Measurements from ENCODE around the gene HPCAL1. TPM values are rescaled to one million over a fixed set of nuclear protein-coding genes. Genes with fewer than 3 reads are reported as not detected.

HPCAL1 gene
- total and polyA plus RNA-seq, 7 experiments from 2014 or later = 44.9 to 137 (median 89.2) TPM

DNA sequence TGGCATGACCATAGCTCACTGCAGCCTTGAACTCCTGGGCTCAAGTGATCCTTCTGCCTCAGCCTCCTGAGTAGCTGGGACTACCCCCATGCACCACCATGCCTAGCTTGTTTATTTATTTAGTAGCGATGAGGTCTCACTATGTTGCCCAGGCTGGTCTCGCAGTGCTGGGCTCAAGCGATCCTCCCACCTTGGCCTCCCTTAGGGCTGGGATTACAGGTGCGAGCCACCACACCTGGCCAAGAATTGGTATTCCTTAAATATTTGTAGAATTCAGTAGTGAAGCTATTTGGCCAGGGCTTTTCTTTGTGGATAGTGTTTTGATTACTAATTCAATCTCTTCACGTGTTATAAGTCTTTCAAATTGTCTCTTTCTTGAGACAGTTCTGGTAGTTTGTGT lies 89.4 kb downstream of the HPCAL1 start:
- DNase-seq (no peak), ATAC-seq (no peak)
- peak overlapping the region in 8 of 9 donors; percentile 67 to 89 (median 80) for H3K27ac Mint-ChIP-seq
- H3K4me3 Mint-ChIP-seq = no peak overlapping the region
- POLR2A ChIA-PET = interaction anchor here (0.5 to 2.3 kb wide), 2 partner anchors 10 to 90 kb away, joined by 4 to 5 read pairs; no protein-coding TSS in a partner anchor
- no peaks in the 10 kb centered on the region for H3K27me3 ChIP-seq (ENCODE audit: control insufficient read depth in 2 of 2, insufficient read depth in 2 of 2, low read length in 2 of 2)
- H3K4me1 ChIP-seq (ENCODE audit: control insufficient read depth in 2 of 2, insufficient read depth in 2 of 2, low read length in 2 of 2) = peaks cover 0 to 9% of the 10 kb centered on the region in 2 donors
- peaks cover 0 to 8% (median 0%) of the 10 kb centered on the region in 5 donors for H3K36me3 Mint-ChIP-seq
- H3K4me3 ChIP-seq (ENCODE audit: low read length) = no peak overlapping the region
- intact Hi-C loops (cut with micrococcal nuclease) = no loop called here
- CTCF ChIA-PET = interaction anchor here (1.2 kb wide), 1 partner anchor 43 kb away, joined by 3 read pairs; no protein-coding TSS in a partner anchor
- H3K4me1 Mint-ChIP-seq = peaks cover 24 to 85% (median 71%) of the 10 kb centered on the region in 7 donors
- H3K9me3 Mint-ChIP-seq = no peaks in the 10 kb centered on the region
- no peak overlapping the region for H3K27ac ChIP-seq (ENCODE audit: low read depth, low read length)
- no peaks in the 10 kb centered on the region for H3K9me3 ChIP-seq (ENCODE audit: control insufficient read depth in 2 of 3, low read length in 3 of 3)
- peaks cover 0 to 12% (median 0%) of the 10 kb centered on the region in 3 experiments for H3K36me3 ChIP-seq (ENCODE audit: control insufficient read depth in 2 of 3, insufficient read depth in 3 of 3, low read length in 3 of 3)
- H3K27me3 Mint-ChIP-seq = no peaks in the 10 kb centered on the region

DNA sequence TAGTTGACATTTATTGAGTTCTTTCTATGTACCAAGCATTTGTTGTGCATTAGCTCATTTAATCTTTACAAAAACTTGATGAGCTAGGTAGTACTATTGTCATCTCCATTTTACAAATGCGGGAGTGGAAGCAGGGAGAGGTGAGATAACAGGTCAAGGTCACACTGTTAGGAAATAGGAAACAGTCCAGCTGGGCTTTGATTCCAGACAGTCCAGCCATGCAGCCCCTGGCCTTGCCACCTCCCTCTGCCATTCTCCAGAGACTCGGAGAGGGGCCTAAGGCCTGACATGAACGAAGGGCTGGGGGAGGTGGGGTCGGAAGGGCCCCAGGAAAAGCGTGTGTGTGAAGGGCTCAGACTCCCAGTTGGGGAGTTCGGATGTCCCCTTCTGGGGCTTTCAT lies 89.8 kb downstream of the HPCAL1 start:
- Histone ChIP-seq H3K9me3 (ENCODE audit: control insufficient read depth in 2 of 3, low read length in 3 of 3) (no peaks in the 10 kb centered on the region), H3K36me3 (ENCODE audit: control insufficient read depth in 2 of 3, insufficient read depth in 3 of 3, low read length in 3 of 3) (peaks cover 0 to 17% (median 0%) of the 10 kb centered on the region in 3 experiments), H3K27me3 (ENCODE audit: control insufficient read depth in 2 of 2, insufficient read depth in 2 of 2, low read length in 2 of 2) (no peaks in the 10 kb centered on the region), H3K4me1 (ENCODE audit: control insufficient read depth in 2 of 2, insufficient read depth in 2 of 2, low read length in 2 of 2) (peaks cover 0 to 4% of the 10 kb centered on the region in 2 donors), H3K27ac (ENCODE audit: low read depth, low read length) (no peak overlapping the region), H3K4me3 (ENCODE audit: low read length) (no peak overlapping the region)
- Mint-ChIP-seq H3K4me1 (peaks cover 21 to 80% (median 66%) of the 10 kb centered on the region in 7 donors), H3K27me3 (no peaks in the 10 kb centered on the region), H3K9me3 (no peaks in the 10 kb centered on the region), H3K36me3 (peaks cover 0 to 6% (median 0%) of the 10 kb centered on the region in 5 donors), H3K4me3 (no peak overlapping the region), H3K27ac (peak overlapping the region in 8 of 9 donors; percentile 32 to 89 (median 76))
- intact Hi-C loops (cut with micrococcal nuclease) = no loop called here
- no peak for DNase-seq
- CTCF ChIA-PET = interaction anchor here (1.2 to 2.6 kb wide), 2 partner anchors 14 to 42 kb away, joined by 3 to 9 read pairs; no protein-coding TSS in a partner anchor
- POLR2A ChIA-PET = interaction anchor here (1.0 to 2.3 kb wide), 2 partner anchors 10 to 11 kb away, joined by 3 to 5 read pairs; no protein-coding TSS in a partner anchor
- ATAC-seq = no peak

DNA sequence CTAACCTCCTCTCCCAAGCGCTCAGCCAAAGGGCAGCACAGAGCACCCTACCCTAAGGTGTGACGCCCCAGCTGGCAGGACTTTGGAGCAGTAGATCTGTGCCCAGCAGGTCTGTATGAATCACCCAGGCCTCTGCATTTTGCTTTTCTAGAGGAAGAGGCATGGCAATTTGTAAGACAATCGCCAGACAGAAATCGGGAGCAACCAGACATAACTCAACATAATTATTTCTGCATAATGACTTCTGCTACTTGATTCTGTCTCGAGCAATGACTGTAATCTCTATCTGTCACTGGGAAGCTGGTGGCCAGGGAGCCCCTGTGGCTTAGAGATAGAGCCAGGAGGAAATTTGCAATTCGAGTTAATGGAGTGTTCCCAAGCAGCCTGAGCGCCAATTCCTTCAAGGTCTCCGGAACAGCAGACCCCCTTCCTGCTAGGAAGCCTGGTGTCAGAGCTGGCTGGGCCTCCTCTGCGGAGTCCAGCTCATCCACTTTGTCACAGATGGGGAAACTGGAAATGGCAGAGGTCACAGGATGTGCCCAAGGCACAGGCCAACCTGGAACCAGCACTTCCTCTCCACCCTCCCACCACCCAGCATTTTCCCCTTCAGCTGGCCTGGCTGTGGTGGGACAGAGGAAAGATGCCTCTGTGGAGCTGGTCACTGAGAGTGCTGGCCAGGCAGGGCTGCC lies 90.4 kb downstream of the HPCAL1 start:
- ATAC-seq (no peak), DNase-seq (no peak)
- ChIA-PET CTCF (interaction anchor here (1.2 to 2.6 kb wide), 2 partner anchors 14 to 42 kb away, joined by 3 to 9 read pairs; no protein-coding TSS in a partner anchor), POLR2A (interaction anchor here (1.0 kb wide), 1 partner anchor 11 kb away, joined by 3 read pairs; no protein-coding TSS in a partner anchor)
- Mint-ChIP-seq H3K4me3 (no peak overlapping the region), H3K27me3 (no peaks in the 10 kb centered on the region), H3K36me3 (peaks cover 0 to 10% (median 3%) of the 10 kb centered on the region in 5 donors), H3K4me1 (peaks cover 22 to 80% (median 69%) of the 10 kb centered on the region in 7 donors), H3K9me3 (no peaks in the 10 kb centered on the region), H3K27ac (peak overlapping the region in 6 of 9 donors; percentile 22 to 89 (median 71))
- intact Hi-C loops (cut with micrococcal nuclease) = no loop called here
- no peak overlapping the region for H3K27ac ChIP-seq (ENCODE audit: low read depth, low read length)
- no peaks in the 10 kb centered on the region for H3K9me3 ChIP-seq (ENCODE audit: control insufficient read depth in 2 of 3, low read length in 3 of 3)
- no peaks in the 10 kb centered on the region for H3K27me3 ChIP-seq (ENCODE audit: control insufficient read depth in 2 of 2, insufficient read depth in 2 of 2, low read length in 2 of 2)
- H3K36me3 ChIP-seq (ENCODE audit: control insufficient read depth in 2 of 3, insufficient read depth in 3 of 3, low read length in 3 of 3) = peaks cover 0 to 22% (median 0%) of the 10 kb centered on the region in 3 experiments
- H3K4me1 ChIP-seq (ENCODE audit: control insufficient read depth in 2 of 2, insufficient read depth in 2 of 2, low read length in 2 of 2) = peaks cover 0 to 4% of the 10 kb centered on the region in 2 donors
- H3K4me3 ChIP-seq (ENCODE audit: low read length) = no peak overlapping the region

DNA sequence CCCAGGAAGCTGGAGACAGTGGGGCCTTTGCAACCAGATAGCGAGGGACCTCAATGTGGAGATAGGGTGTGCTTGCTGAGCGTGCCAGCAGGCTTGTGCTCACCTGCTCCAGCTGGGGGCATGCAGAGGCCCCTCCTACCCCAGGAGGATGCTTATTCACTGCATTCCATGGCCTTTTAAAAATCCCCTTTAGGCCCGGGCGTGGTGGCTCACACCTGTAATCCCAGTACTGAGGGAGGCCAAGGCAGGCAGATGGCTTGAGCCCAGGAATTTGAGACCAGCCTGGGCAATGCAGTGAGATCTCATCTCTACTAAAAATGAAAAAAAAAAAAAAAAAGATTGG lies 90.9 kb downstream of the HPCAL1 start:
- Mint-ChIP-seq H3K27ac (peak overlapping the region in 5 of 9 donors; percentile 41 to 89 (median 72)), H3K9me3 (peaks cover 0 to under 1% (median 0%) of the 10 kb centered on the region in 11 donors), H3K4me3 (no peak overlapping the region), H3K4me1 (peaks cover 23 to 76% (median 66%) of the 10 kb centered on the region in 7 donors), H3K27me3 (no peaks in the 10 kb centered on the region), H3K36me3 (peaks cover 0 to 14% (median 4%) of the 10 kb centered on the region in 5 donors)
- H3K27me3 ChIP-seq (ENCODE audit: control insufficient read depth in 2 of 2, insufficient read depth in 2 of 2, low read length in 2 of 2) = no peaks in the 10 kb centered on the region
- POLR2A ChIA-PET = interaction anchor here (1.0 to 1.5 kb wide), 2 partner anchors 8 to 12 kb away, joined by 3 to 4 read pairs; no protein-coding TSS in a partner anchor
- CTCF ChIA-PET = interaction anchor here (2.6 kb wide), 1 partner anchor 13 kb away, joined by 9 read pairs; no protein-coding TSS in a partner anchor
- peaks cover 0 to 4% of the 10 kb centered on the region in 2 donors for H3K4me1 ChIP-seq (ENCODE audit: control insufficient read depth in 2 of 2, insufficient read depth in 2 of 2, low read length in 2 of 2)
- H3K27ac ChIP-seq (ENCODE audit: low read depth, low read length) = no peak overlapping the region
- no peak for ATAC-seq
- intact Hi-C loops (cut with micrococcal nuclease) = no loop called here
- no peaks in the 10 kb centered on the region for H3K9me3 ChIP-seq (ENCODE audit: control insufficient read depth in 2 of 3, low read length in 3 of 3)
- peaks cover 0 to 27% (median 0%) of the 10 kb centered on the region in 3 experiments for H3K36me3 ChIP-seq (ENCODE audit: control insufficient read depth in 2 of 3, insufficient read depth in 3 of 3, low read length in 3 of 3)
- H3K4me3 ChIP-seq (ENCODE audit: low read length) = no peak overlapping the region
- no peak for DNase-seq

DNA sequence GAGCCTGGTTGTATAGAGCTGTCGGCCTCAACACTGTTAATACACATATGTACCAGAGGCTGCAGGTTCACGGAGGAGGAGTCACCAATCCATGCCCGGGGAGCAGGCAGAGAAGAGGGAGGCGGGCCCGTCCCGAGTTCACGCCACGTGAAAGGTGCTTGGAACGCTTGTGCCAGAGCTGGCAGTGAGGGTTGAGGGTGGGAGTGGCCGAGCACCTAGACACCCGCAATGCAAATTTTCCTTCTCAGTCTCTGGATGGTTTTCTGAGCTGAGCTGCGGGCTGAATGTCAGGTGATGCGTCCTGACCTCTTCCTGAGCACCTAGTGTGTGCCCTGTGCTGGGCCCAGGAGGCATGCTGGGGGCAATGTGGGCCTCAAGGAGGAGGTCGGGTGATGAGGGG lies 93.2 kb downstream of the HPCAL1 start:
- no peak overlapping the region for H3K4me3 ChIP-seq (ENCODE audit: low read length)
- DNase-seq = no peak
- H3K27me3 ChIP-seq (ENCODE audit: control insufficient read depth in 2 of 2, insufficient read depth in 2 of 2, low read length in 2 of 2) = no peaks in the 10 kb centered on the region
- Mint-ChIP-seq H3K9me3 (peaks cover 0 to 5% (median 0%) of the 10 kb centered on the region in 11 donors), H3K36me3 (peaks cover 0 to 20% (median 12%) of the 10 kb centered on the region in 5 donors), H3K4me1 (peaks cover 24 to 69% (median 61%) of the 10 kb centered on the region in 7 donors), H3K27ac (peak overlapping the region in 8 of 9 donors; percentile 55 to 89 (median 76)), H3K27me3 (peaks cover 0 to 2% (median 0%) of the 10 kb centered on the region in 5 donors), H3K4me3 (no peak overlapping the region)
- CTCF ChIA-PET = no interaction called here
- H3K4me1 ChIP-seq (ENCODE audit: control insufficient read depth in 2 of 2, insufficient read depth in 2 of 2, low read length in 2 of 2) = peaks cover 5 to 8% of the 10 kb centered on the region in 2 donors
- H3K9me3 ChIP-seq (ENCODE audit: control insufficient read depth in 2 of 3, low read length in 3 of 3) = no peaks in the 10 kb centered on the region
- peaks cover 0 to 38% (median 0%) of the 10 kb centered on the region in 3 experiments for H3K36me3 ChIP-seq (ENCODE audit: control insufficient read depth in 2 of 3, insufficient read depth in 3 of 3, low read length in 3 of 3)
- H3K27ac ChIP-seq (ENCODE audit: low read depth, low read length) = no peak overlapping the region
- POLR2A ChIA-PET = no interaction called here
- ATAC-seq = no peak
- intact Hi-C loops (cut with micrococcal nuclease) = no loop called here

DNA sequence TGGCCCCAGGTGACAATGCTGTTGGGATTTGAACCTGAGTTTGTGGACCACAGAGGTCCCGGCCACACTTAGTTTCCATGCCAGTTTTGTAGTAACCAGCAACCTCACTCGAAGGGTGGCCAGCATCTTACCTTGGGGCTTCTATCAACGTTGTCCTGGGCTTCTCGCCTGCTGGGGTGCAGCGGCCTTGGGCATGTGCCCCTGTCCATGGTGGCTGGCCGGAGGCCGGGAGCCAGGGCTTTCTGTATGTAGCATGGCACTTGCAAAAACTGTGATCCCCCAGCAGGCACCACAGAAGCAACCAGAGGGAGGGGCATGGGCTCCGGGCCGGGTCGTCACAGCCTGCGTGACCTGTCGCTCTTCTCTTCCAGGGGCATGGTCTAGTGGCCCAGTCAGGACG lies 93.8 kb downstream of the HPCAL1 start:
- POLR2A ChIA-PET = no interaction called here
- Histone ChIP-seq H3K27ac (ENCODE audit: low read depth, low read length) (no peak overlapping the region), H3K4me3 (ENCODE audit: low read length) (no peak overlapping the region), H3K36me3 (ENCODE audit: control insufficient read depth in 2 of 3, insufficient read depth in 3 of 3, low read length in 3 of 3) (peaks cover 0 to 38% (median 0%) of the 10 kb centered on the region in 3 experiments), H3K27me3 (ENCODE audit: control insufficient read depth in 2 of 2, insufficient read depth in 2 of 2, low read length in 2 of 2) (no peaks in the 10 kb centered on the region), H3K4me1 (ENCODE audit: control insufficient read depth in 2 of 2, insufficient read depth in 2 of 2, low read length in 2 of 2) (peaks cover 11 to 14% of the 10 kb centered on the region in 2 donors), H3K9me3 (ENCODE audit: control insufficient read depth in 2 of 3, low read length in 3 of 3) (no peaks in the 10 kb centered on the region)
- Mint-ChIP-seq H3K9me3 (peaks cover 0 to 7% (median 0%) of the 10 kb centered on the region in 11 donors), H3K27ac (peak overlapping the region in 7 of 9 donors; percentile 20 to 89 (median 66)), H3K4me3 (no peak overlapping the region), H3K4me1 (peaks cover 26 to 69% (median 61%) of the 10 kb centered on the region in 7 donors), H3K36me3 (peaks cover 0 to 25% (median 15%) of the 10 kb centered on the region in 5 donors), H3K27me3 (peaks cover 0 to 2% (median 0%) of the 10 kb centered on the region in 5 donors)
- CTCF ChIA-PET = no interaction called here
- intact Hi-C loops (cut with micrococcal nuclease) = no loop called here
- no peak for ATAC-seq
- no peak for DNase-seq
